B cell (primary cell): ENCODE data around the gene ADAM12.

Source experiments
- EZH2 ChIP-seq: IDR thresholded peaks from 2 replicates; pipeline ENCODE4 v1.6.1; 2012; ENCODE audit warnings: borderline replicate concordance, low read depth, mild to moderate bottlenecking, moderate library complexity, low read length; ENCODE audit not compliant: insufficient read depth, poor library complexity, severe bottlenecking
- TF ChIP-seq, protein P1 (sequence below): fragments of 200-600 bp; IDR thresholded peaks from one replicate; pipeline ENCODE4 v1.8.0; 2022; ENCODE audit warnings: antibody characterized with exemption, mild to moderate bottlenecking

DNA sequence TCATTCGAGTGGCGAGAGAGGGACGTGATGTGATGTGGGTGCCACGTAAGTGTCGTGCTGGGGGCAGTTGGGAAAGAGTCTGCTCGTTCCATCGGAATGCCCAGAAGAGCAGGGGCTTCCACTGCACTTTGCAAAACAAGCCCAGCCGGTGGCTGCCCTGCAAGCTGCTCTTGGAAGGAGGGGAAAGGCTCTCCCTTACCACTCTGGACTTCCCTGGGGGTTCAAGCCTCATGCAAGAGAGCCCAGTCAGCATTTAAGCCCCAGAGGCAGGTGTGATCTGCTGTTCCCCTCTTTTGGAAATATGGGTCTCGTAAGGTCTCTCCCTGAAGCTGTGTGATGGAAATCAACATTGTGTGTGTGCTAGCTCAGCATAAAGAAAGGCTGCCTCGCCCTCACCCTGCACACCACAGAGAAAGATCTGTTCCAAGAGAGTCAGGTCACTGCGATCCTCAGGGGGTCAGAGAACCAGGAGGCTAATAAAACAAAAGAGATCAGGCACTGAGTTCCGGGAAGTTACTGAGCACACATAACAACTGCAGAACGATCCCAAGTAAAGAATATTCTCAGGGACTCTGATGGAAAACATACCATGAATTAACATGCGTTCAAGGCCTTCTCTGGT lies 212.5 kb downstream of the ADAM12 start:
- TF ChIP-seq, protein P1, sequence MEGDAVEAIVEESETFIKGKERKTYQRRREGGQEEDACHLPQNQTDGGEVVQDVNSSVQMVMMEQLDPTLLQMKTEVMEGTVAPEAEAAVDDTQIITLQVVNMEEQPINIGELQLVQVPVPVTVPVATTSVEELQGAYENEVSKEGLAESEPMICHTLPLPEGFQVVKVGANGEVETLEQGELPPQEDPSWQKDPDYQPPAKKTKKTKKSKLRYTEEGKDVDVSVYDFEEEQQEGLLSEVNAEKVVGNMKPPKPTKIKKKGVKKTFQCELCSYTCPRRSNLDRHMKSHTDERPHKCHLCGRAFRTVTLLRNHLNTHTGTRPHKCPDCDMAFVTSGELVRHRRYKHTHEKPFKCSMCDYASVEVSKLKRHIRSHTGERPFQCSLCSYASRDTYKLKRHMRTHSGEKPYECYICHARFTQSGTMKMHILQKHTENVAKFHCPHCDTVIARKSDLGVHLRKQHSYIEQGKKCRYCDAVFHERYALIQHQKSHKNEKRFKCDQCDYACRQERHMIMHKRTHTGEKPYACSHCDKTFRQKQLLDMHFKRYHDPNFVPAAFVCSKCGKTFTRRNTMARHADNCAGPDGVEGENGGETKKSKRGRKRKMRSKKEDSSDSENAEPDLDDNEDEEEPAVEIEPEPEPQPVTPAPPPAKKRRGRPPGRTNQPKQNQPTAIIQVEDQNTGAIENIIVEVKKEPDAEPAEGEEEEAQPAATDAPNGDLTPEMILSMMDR: no peak
- TF ChIP-seq EZH2: no peak
